Smooth muscle cell (in vitro differentiated cells): ENCODE results near the gene APLP2. TPM values are rescaled to one million over a fixed set of nuclear protein-coding genes. Genes with fewer than 3 reads are reported as not detected.

Experiments
- DNase-seq: peaks from one replicate; lab custom pipeline; 2025; ENCODE audit not compliant: unreplicated experiment; lab: John Stamatoyannopoulos, UW
- H2AFZ ChIP-seq: fragments of 200-600 bp; sonication (generic); 2 replicates; pipeline ENCODE4 v1.6.0; 2016; ENCODE audit warnings: antibody characterized with exemption, low read depth, mild to moderate bottlenecking
- H3F3A ChIP-seq: fragments of 200-600 bp; sonication (generic); 2 replicates; pipeline ENCODE4 v1.6.0; 2017; ENCODE audit warnings: antibody characterized with exemption, low read depth
- H3K27ac ChIP-seq: fragments of 200-600 bp; sonication (generic); 2 replicates; pipeline ENCODE4 v1.5.1; 2016; ENCODE audit warnings: low read depth, mild to moderate bottlenecking
- H3K27me3 ChIP-seq: fragments of 200-600 bp; sonication (generic); 2 replicates; pipeline ENCODE4 v1.6.1; 2016; ENCODE audit warnings: low read depth, mild to moderate bottlenecking
- H3K36me3 ChIP-seq: fragments of 200-600 bp; sonication (generic); 2 replicates; pipeline ENCODE4 v1.5.1; 2016; ENCODE audit warnings: low read depth
- H3K4me1 ChIP-seq: fragments of 200-600 bp; sonication (generic); 2 replicates; pipeline ENCODE4 v1.5.1; 2016; ENCODE audit warnings: low read depth
- H3K4me2 ChIP-seq: fragments of 200-600 bp; sonication (generic); 2 replicates; pipeline ENCODE4 v1.6.0; 2016; ENCODE audit warnings: mild to moderate bottlenecking
- H3K4me3 ChIP-seq: fragments of 200-600 bp; sonication (generic); 2 replicates; pipeline ENCODE4 v1.5.1; 2016; ENCODE audit warnings: mild to moderate bottlenecking
- H3K79me2 ChIP-seq: fragments of 200-600 bp; sonication (generic); 2 replicates; pipeline ENCODE4 v1.6.0; 2016; ENCODE audit warnings: low read depth, mild to moderate bottlenecking
- H3K9ac ChIP-seq: fragments of 200-600 bp; sonication (generic); 2 replicates; pipeline ENCODE4 v1.6.0; 2016; ENCODE audit warnings: low read depth
- H3K9me3 ChIP-seq: fragments of 200-600 bp; sonication (generic); replicated peaks from 2 replicates; pipeline ENCODE4 v1.5.1; 2016; ENCODE audit warnings: low read depth
- H4K20me1 ChIP-seq: fragments of 200-600 bp; sonication (generic); 2 replicates; pipeline ENCODE4 v1.6.0; 2016; ENCODE audit warnings: low read depth
- WGBS: methylation state at CpG from one replicate; pipeline ENCODE4 v1.1.7; 2016; ENCODE audit warnings: low lambda C conversion rate; 5-methylcytosine and 5-hydroxymethylcytosine counted together
- polyA plus RNA-seq: library from polyadenylated mRNA; unstranded; fragments of >200 nt; fragmentation: Nextera tagmentation; extraction: Ambion mirVana; gene quantifications from 2 replicates; pipeline ENCODE4 v1.2.1, GENCODE V29; 2016
- total RNA-seq: library from RNA; depleted of rRNA; stranded (reverse); fragments of >200 nt; gene quantifications from 2 replicates; pipeline ENCODE4 v1.2.3, GENCODE V29; 2014
- TF ChIP-seq, protein P1 (sequence below): fragments of 200-600 bp; sonication (generic); IDR thresholded peaks from 2 replicates; pipeline ENCODE4 v1.5.1; 2017; ENCODE audit warnings: borderline replicate concordance, mild to moderate bottlenecking, antibody characterized with exemption; ENCODE audit not compliant: insufficient read depth, poor library complexity, severe bottlenecking

APLP2 gene
- total and polyA plus RNA-seq, 2 experiments from 2014 or later: 121 to 146 TPM

GRCh38 chr11:130101661-130102060, 32.0 kb downstream of the APLP2 start:
- no peak for DNase-seq
- Histone ChIP-seq H3K9ac (no peak overlapping the region), H3K27ac (no peak overlapping the region), H3K4me2 (no peak overlapping the region), H3F3A (peaks cover 3% of the 10 kb centered on the region), H3K36me3 (no peaks in the 10 kb centered on the region), H3K9me3 (no peaks in the 10 kb centered on the region), H2AFZ (no peak overlapping the region), H4K20me1 (peaks cover 100% of the 10 kb centered on the region), H3K4me1 (peaks cover 15% of the 10 kb centered on the region), H3K27me3 (peaks cover 75% of the 10 kb centered on the region), H3K79me2 (peaks cover 34% of the 10 kb centered on the region), H3K4me3 (no peak overlapping the region)
- 64% methylated on average over 5 of the region's 5 CpGs for WGBS
- TF ChIP-seq, protein P1, sequence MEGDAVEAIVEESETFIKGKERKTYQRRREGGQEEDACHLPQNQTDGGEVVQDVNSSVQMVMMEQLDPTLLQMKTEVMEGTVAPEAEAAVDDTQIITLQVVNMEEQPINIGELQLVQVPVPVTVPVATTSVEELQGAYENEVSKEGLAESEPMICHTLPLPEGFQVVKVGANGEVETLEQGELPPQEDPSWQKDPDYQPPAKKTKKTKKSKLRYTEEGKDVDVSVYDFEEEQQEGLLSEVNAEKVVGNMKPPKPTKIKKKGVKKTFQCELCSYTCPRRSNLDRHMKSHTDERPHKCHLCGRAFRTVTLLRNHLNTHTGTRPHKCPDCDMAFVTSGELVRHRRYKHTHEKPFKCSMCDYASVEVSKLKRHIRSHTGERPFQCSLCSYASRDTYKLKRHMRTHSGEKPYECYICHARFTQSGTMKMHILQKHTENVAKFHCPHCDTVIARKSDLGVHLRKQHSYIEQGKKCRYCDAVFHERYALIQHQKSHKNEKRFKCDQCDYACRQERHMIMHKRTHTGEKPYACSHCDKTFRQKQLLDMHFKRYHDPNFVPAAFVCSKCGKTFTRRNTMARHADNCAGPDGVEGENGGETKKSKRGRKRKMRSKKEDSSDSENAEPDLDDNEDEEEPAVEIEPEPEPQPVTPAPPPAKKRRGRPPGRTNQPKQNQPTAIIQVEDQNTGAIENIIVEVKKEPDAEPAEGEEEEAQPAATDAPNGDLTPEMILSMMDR: no peak

- WGBS: 91% methylated on average over 9 of the region's 9 CpGs
- no peak overlapping the region for H3K9ac ChIP-seq
- H2AFZ ChIP-seq: no peak overlapping the region
- TF ChIP-seq, protein P1: no peak
- no peaks in the 10 kb centered on the region for H3K36me3 ChIP-seq
- DNase-seq: no peak
- H3K9me3 ChIP-seq: no peaks in the 10 kb centered on the region
- peaks cover 98% of the 10 kb centered on the region for H4K20me1 ChIP-seq
- H3K27me3 ChIP-seq: peaks cover 69% of the 10 kb centered on the region
- H3K4me3 ChIP-seq: no peak overlapping the region
- H3K79me2 ChIP-seq: peaks cover 25% of the 10 kb centered on the region
- H3K27ac ChIP-seq: no peak overlapping the region
- peaks cover 15% of the 10 kb centered on the region for H3K4me1 ChIP-seq
- H3K4me2 ChIP-seq: peak overlapping the region; percentile 40
- peaks cover 3% of the 10 kb centered on the region for H3F3A ChIP-seq
Measured at GRCh38 chr11:130102301-130103249, 32.9 kb downstream of the APLP2 start.

DNA sequence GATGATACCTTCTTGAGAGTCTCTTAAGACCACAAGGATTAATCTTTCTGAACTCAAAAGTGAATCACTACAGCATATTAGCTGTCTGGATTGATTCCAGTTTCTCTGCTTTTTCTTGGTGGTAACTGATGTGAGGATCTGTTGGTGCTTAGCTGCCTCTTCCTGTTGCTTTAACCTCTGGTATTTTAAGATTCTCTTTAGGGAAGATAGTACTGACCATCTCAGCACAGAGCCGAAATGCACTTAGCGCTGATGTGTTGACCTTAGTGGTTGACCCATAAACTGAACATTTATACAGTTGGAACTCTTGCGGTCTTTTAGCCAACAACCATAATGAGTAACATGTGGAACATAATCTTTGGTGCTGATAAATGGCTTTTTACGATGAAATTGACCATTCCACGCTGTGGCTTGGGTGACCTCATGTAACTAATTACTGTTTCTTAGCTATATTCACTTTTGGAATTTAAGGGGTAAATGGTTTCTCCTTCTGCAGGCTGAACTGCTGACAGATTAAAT, 33.7 kb downstream of the APLP2 start:
- DNase-seq: no peak
- TF ChIP-seq, protein P1: no peak
- 3% methylated on average over 5 of the region's 5 CpGs for WGBS
- H3K79me2 ChIP-seq: peaks cover 17% of the 10 kb centered on the region
- H2AFZ ChIP-seq: no peak overlapping the region
- H3K27me3 ChIP-seq: peaks cover 64% of the 10 kb centered on the region
- H3K4me2 ChIP-seq: peak overlapping the region; percentile 40
- no peak overlapping the region for H3K27ac ChIP-seq
- H3F3A ChIP-seq: peaks cover 3% of the 10 kb centered on the region
- no peaks in the 10 kb centered on the region for H3K9me3 ChIP-seq
- no peak overlapping the region for H3K9ac ChIP-seq
- H3K36me3 ChIP-seq: no peaks in the 10 kb centered on the region
- H4K20me1 ChIP-seq: peaks cover 91% of the 10 kb centered on the region
- peaks cover 15% of the 10 kb centered on the region for H3K4me1 ChIP-seq
- H3K4me3 ChIP-seq: no peak overlapping the region
